Left colon (tissue), 2 donors: ENCODE results near the gene KIAA1143. TPM values are rescaled to one million over a fixed set of nuclear protein-coding genes. Genes with fewer than 3 reads are reported as not detected.

ENCODE experiments used
- total RNA-seq, 2 donors: library from RNA; stranded (reverse); fragmentation: NEBNext Ultra II Directional; extraction: Animal tissue kit (Norgen Biotek cat#: 25700); gene quantifications; one replicate each; pipeline ENCODE4 v1.2.1, GENCODE V29; 2021
- donor health status: DM: no; HTN: no; CAD: no.
- donor health status: DM: yes; HTN: yes; CAD: no.

The KIAA1143 gene
- total RNA-seq, 2 donors from 2014 or later: 14.4 to 16.0 TPM

Other genes with a start within 250 kb of the KIAA1143 start
- 1 to 10 TPM; 1.1 TPM for gene ZKSCAN7, start 206.4 kb downstream of the KIAA1143 start, total RNA-seq
- gene ZNF660, start 176.7 kb downstream of the KIAA1143 start, total RNA-seq: 1 to 10 TPM; 1.2 to 1.5 TPM
- gene ZNF197, start 136.6 kb downstream of the KIAA1143 start, total RNA-seq: 10 to 100 TPM; 10.1 to 12.5 TPM
- gene ZNF35, start 112.9 kb downstream of the KIAA1143 start, total RNA-seq: 1 to 10 TPM; 7.0 to 7.1 TPM
- 1 to 10 TPM; 2.2 to 3.1 TPM for gene ZNF502, start 49.0 kb downstream of the KIAA1143 start, total RNA-seq
- 1 to 10 TPM; 1.3 to 2.6 TPM for gene ZNF501, start 32.0 kb downstream of the KIAA1143 start, total RNA-seq
- 1 to 10 TPM; 2.6 to 4.2 TPM for gene KIF15, start 175 bp upstream of the KIAA1143 start, total RNA-seq
- 1 to 10 TPM; 6.6 to 9.2 TPM for gene TMEM42, start 100.3 kb upstream of the KIAA1143 start, total RNA-seq
- gene TGM4, start 113.0 kb upstream of the KIAA1143 start, total RNA-seq: not detected
- 100 to 1,000 TPM; 152 to 171 TPM for gene ZDHHC3, start 214.6 kb upstream of the KIAA1143 start, total RNA-seq
- 10 to 100 TPM; 18.9 to 22.2 TPM for gene EXOSC7, start 214.6 kb upstream of the KIAA1143 start, total RNA-seq